Hepatocyte (in vitro differentiated cells): Measurements from ENCODE around the gene ALG14.

Experiments
- CTCF ChIP-seq: fragments of 200-600 bp; sonication (generic); IDR thresholded peaks from 2 replicates; pipeline ENCODE4 v1.5.1; 2016; ENCODE audit warnings: antibody characterized with exemption, mild to moderate bottlenecking; ENCODE audit not compliant: poor library complexity
- EZH2 ChIP-seq: fragments of 200-600 bp; sonication (generic); IDR thresholded peaks from 2 replicates; pipeline ENCODE4 v1.6.1; 2016; ENCODE audit warnings: antibody characterized with exemption, mild to moderate bottlenecking, borderline replicate concordance
- EZH2phosphoT487 ChIP-seq: fragments of 200-600 bp; sonication (generic); IDR thresholded peaks from one replicate; pipeline ENCODE4 v1.6.1; 2018; ENCODE audit warnings: antibody characterized with exemption, mild to moderate bottlenecking, low read depth, moderate library complexity; ENCODE audit not compliant: unreplicated experiment, severe bottlenecking

- TF ChIP-seq CTCF, result no peak
- TF ChIP-seq EZH2, result no peak
- no peak for TF ChIP-seq EZH2phosphoT487
Measured at GRCh38 chr1:95002540-95003432, 70.0 kb downstream of the ALG14 start.
